HCT116 (cell line): ENCODE results near the gene SLC22A4. TPM values are rescaled to one million over a fixed set of nuclear protein-coding genes. Genes with fewer than 3 reads are reported as not detected.
A peak's percentile ranks its signal among the peaks of the same experiment; 100 is the strongest.

Experiments
- ATAC-seq: fragments of 200-7000 bp; cut with Tn5 transposase; 2 replicates; pipeline ENCODE4 v1.9.1; 2020; ENCODE audit warnings: mild to moderate bottlenecking, moderate library complexity
- BruUV-seq: library from RNA; stranded (reverse); fragments of 400-500 nt; replicated peaks from 2 replicates; lab custom pipeline; 2021; lab: Mats Ljungman, UMichigan
- CTCF ChIA-PET: fragments of 300-600 bp; sonication (Branson Sonifier 250); formaldehyde crosslinking; loops from one replicate; lab custom pipeline; 2021; ENCODE audit warnings: antibody characterized with exemption; lab: Charles Lee
- POLR2A ChIA-PET: fragments of 300-600, 350-600 bp; sonication (Branson Sonifier 250); formaldehyde crosslinking; loops from one replicate; lab custom pipeline; 2021; ENCODE audit warnings: antibody characterized with exemption; lab: Charles Lee
- RAD21 ChIA-PET, 2 experiments: fragments of 300-600 bp; sonication (Branson Sonifier 250); formaldehyde crosslinking; loops; one replicate each; lab custom pipeline; 2023; ENCODE audit warnings: low total read pairs in 2 of 2; ENCODE audit not compliant: uncharacterized antibody in 2 of 2, unreplicated experiment in 2 of 2, low non-redundant PET in 1 of 2; lab: Charles Lee
- DNase-seq: peaks from one replicate; pipeline ENCODE4 v3.0.0-alpha.2; 2010; ENCODE audit warnings: low read depth, low spot score
- H2AFZ ChIP-seq: fragments of 200-600 bp; shearing (Covaris generic), sonication (generic); 2 replicates; pipeline ENCODE4 v1.6.1; 2017; ENCODE audit warnings: low read depth, mixed run types, mixed read lengths, antibody characterized with exemption, low read length; ENCODE audit not compliant: poor library complexity, severe bottlenecking
- H3K27ac ChIP-seq: 2 replicates; pipeline ENCODE4 v1.5.1; 2012; ENCODE audit warnings: low read depth, low read length
- H3K27me3 ChIP-seq: fragments of 200-600 bp; sonication (generic); 2 replicates; pipeline ENCODE4 v1.6.1; 2016; ENCODE audit warnings: mixed run types, low read length, mixed read lengths; ENCODE audit not compliant: insufficient read depth
- H3K36me3 ChIP-seq, 2 experiments: fragments of 200-500 bp in 1 of 2; fragments of 200-600 bp in 1 of 2; sonication (Bioruptor generic) in 1 of 2; sonication (generic) in 1 of 2; 2 replicates each; pipeline versions ENCODE4 v1.5.1 to v1.6.1; 2014 to 2016; ENCODE audit warnings: low read length in 2 of 2, inconsistent platforms in 1 of 2, mixed read lengths in 1 of 2, mixed run types in 1 of 2; ENCODE audit not compliant: insufficient read depth in 2 of 2, control insufficient read depth in 1 of 2
- H3K4me1 ChIP-seq, 2 experiments: fragments of 200-600 bp in 1 of 2; sonication (generic) in 1 of 2; 2 replicates each; pipeline versions ENCODE4 v1.5.1 to v1.6.1; 2012 to 2017; ENCODE audit warnings: low read length in 2 of 2, inconsistent platforms in 1 of 2, mild to moderate bottlenecking in 1 of 2, mixed read lengths in 1 of 2, mixed run types in 1 of 2, moderate library complexity in 1 of 2; ENCODE audit not compliant: insufficient read depth in 2 of 2, control insufficient read depth in 1 of 2
- H3K4me2 ChIP-seq: fragments of 200-600 bp; sonication (generic); 2 replicates; pipeline ENCODE4 v1.6.1; 2017; ENCODE audit warnings: mixed run types, low read length, mixed read lengths
- H3K4me3 ChIP-seq, 2 experiments: fragments of 200-600 bp in 1 of 2; sonication (generic) in 1 of 2; replicated peaks in 1 of 2; 2 replicates each; pipeline ENCODE4 v1.5.1; 2011 to 2016; ENCODE audit warnings: low read length in 2 of 2, control low read depth in 1 of 2, low read depth in 1 of 2, mild to moderate bottlenecking in 1 of 2, mixed read lengths in 1 of 2, mixed run types in 1 of 2
- H3K79me2 ChIP-seq: fragments of 200-600 bp; sonication (generic); 2 replicates; pipeline ENCODE4 v1.6.1; 2017; ENCODE audit warnings: mild to moderate bottlenecking, mixed run types, low read length, moderate library complexity, mixed read lengths; ENCODE audit not compliant: insufficient read depth
- H3K9ac ChIP-seq: fragments of 200-600 bp; sonication (generic); 2 replicates; pipeline ENCODE4 v1.6.1; 2016; ENCODE audit warnings: low read length, mixed read lengths
- H3K9me2 ChIP-seq: fragments of 200-600 bp; sonication (generic), shearing (Covaris generic); 2 replicates; pipeline ENCODE4 v1.6.1; 2017; ENCODE audit warnings: mixed run types, mild to moderate bottlenecking, moderate library complexity; ENCODE audit not compliant: insufficient read depth
- H3K9me3 ChIP-seq, 2 experiments: fragments of 200-500 bp in 1 of 2; fragments of 200-600 bp in 1 of 2; sonication (Bioruptor generic) in 1 of 2; sonication (generic) in 1 of 2; 2 replicates each; pipeline ENCODE4 v1.6.1; 2014 to 2017; ENCODE audit warnings: low read length in 2 of 2, mixed read lengths in 2 of 2, inconsistent platforms in 1 of 2, low read depth in 1 of 2, mild to moderate bottlenecking in 1 of 2, mixed run types in 1 of 2, moderate library complexity in 1 of 2; ENCODE audit not compliant: control insufficient read depth in 1 of 2, insufficient read depth in 1 of 2
- H4K20me1 ChIP-seq: fragments of 200-600 bp; sonication (generic), shearing (Covaris generic); 2 replicates; pipeline ENCODE4 v1.6.1; 2017; ENCODE audit warnings: mixed run types, mild to moderate bottlenecking, moderate library complexity; ENCODE audit not compliant: insufficient read depth
- CBX3 ChIP-seq: IDR thresholded peaks from 2 replicates; pipeline ENCODE4 v1.6.1; 2012; ENCODE audit warnings: low read depth
- CTCF ChIP-seq, 3 experiments: fragments of 200-600 bp in 1 of 3; sonication (generic) in 1 of 3; IDR thresholded peaks in 2 of 3; conservative IDR thresholded peaks in 1 of 3; 2 replicates each; pipeline ENCODE4 v1.5.1; 2012 to 2017; ENCODE audit warnings: low read depth in 2 of 3, low read length in 2 of 3, antibody characterized with exemption in 1 of 3, borderline replicate concordance in 1 of 3, control low read depth in 1 of 3, mild to moderate bottlenecking in 1 of 3, mixed read lengths in 1 of 3, mixed run types in 1 of 3, moderate library complexity in 1 of 3; ENCODE audit not compliant: insufficient read depth in 1 of 3
- EGR1 ChIP-seq: IDR thresholded peaks from 2 replicates; pipeline ENCODE4 v1.6.1; 2012; ENCODE audit warnings: low read depth
- ELF1 ChIP-seq: IDR thresholded peaks from 2 replicates; pipeline ENCODE4 v1.6.1; 2012; ENCODE audit warnings: low read depth, borderline replicate concordance
- EZH2 ChIP-seq: fragments of 200-600 bp; sonication (generic); IDR thresholded peaks from 2 replicates; pipeline ENCODE4 v1.6.1; 2017; ENCODE audit warnings: antibody characterized with exemption, mixed run types
- EZH2phosphoT487 ChIP-seq: fragments of 200-600 bp; IDR thresholded peaks from 2 replicates; pipeline ENCODE4 v1.6.1; 2018; ENCODE audit warnings: antibody characterized with exemption, borderline replicate concordance
- FOSL1 ChIP-seq: IDR thresholded peaks from 2 replicates; pipeline ENCODE4 v1.6.1; 2012; ENCODE audit warnings: low read depth
- JUND ChIP-seq: IDR thresholded peaks from 2 replicates; pipeline ENCODE4 v1.6.1; 2012
- MAX ChIP-seq: IDR thresholded peaks from 2 replicates; pipeline ENCODE4 v1.6.1; 2012
- POLR2A ChIP-seq: IDR thresholded peaks from 2 replicates; pipeline ENCODE4 v1.7.0; 2011; ENCODE audit warnings: borderline replicate concordance; ENCODE audit not compliant: insufficient read depth, insufficient read length; ENCODE audit errors: extremely low read depth
- REST ChIP-seq: IDR thresholded peaks from 2 replicates; pipeline ENCODE4 v1.6.1; 2012; ENCODE audit warnings: low read depth
- SIN3A ChIP-seq: IDR thresholded peaks from 2 replicates; pipeline ENCODE4 v1.6.1; 2012; ENCODE audit warnings: low read depth
- SP1 ChIP-seq: IDR thresholded peaks from 2 replicates; pipeline ENCODE4 v1.6.1; 2012; ENCODE audit warnings: low read depth
- SRF ChIP-seq: IDR thresholded peaks from 2 replicates; pipeline ENCODE4 v1.6.1; 2012; ENCODE audit warnings: low read depth
- TCF7L2 ChIP-seq: IDR thresholded peaks from 2 replicates; pipeline ENCODE4 v1.7.0; 2011; ENCODE audit warnings: borderline replicate concordance, inconsistent platforms; ENCODE audit not compliant: insufficient read depth, insufficient read length; ENCODE audit errors: extremely low read depth
- YY1 ChIP-seq: IDR thresholded peaks from 2 replicates; pipeline ENCODE4 v1.6.1; 2011; ENCODE audit warnings: low read length, low read depth, moderate library complexity, mild to moderate bottlenecking; ENCODE audit not compliant: insufficient replicate concordance; ENCODE audit errors: extremely low read depth
- ZBTB33 ChIP-seq: IDR thresholded peaks from 2 replicates; pipeline ENCODE4 v1.6.1; 2011; ENCODE audit warnings: mild to moderate bottlenecking, low read length, moderate library complexity; ENCODE audit not compliant: insufficient replicate concordance; ENCODE audit errors: extremely low read depth
- ZFX ChIP-seq: fragments of 450-650 bp; IDR thresholded peaks from 2 replicates; pipeline ENCODE4 v1.6.1; 2017
- ZNF274 ChIP-seq: fragments of 200-500 bp; sonication (Bioruptor generic); IDR thresholded peaks from 2 replicates; pipeline ENCODE4 v1.6.1; 2014; ENCODE audit warnings: mild to moderate bottlenecking, low read depth, low read length, inconsistent platforms
- intact Hi-C: fragments of 100-400 bp; cut with micrococcal nuclease; formaldehyde crosslinking; loops from 2 replicates; pipeline ENCODE4 v1.10.0; 2022
- total RNA-seq: library from RNA; stranded (reverse); gene quantifications from one replicate; pipeline ENCODE4 v1.2.1, GENCODE V29; 2021; ENCODE audit not compliant: unreplicated experiment

The SLC22A4 gene
- total RNA-seq, 1 experiment from 2014 or later = 0.59 TPM

GRCh38 chr5:132389585-132390286 is 95.5 kb downstream of the SLC22A4 start:
- peaks cover 44 to 61% of the 10 kb centered on the region in 2 experiments for H3K4me1 ChIP-seq
- no peaks in the 10 kb centered on the region for H3K79me2 ChIP-seq
- H3K4me2 ChIP-seq = peak overlapping the region; percentile 73
- peak overlapping the region; percentile 80 for H3K27ac ChIP-seq
- peak overlapping the region in 1 of 2 experiments; percentile 33; a peak in 2 of 4 replicates for H3K4me3 ChIP-seq
- intact Hi-C loops = loop anchor here (1.0 to 10.0 kb wide), 4 partner anchors 21 to 855 kb away; no protein-coding TSS in a partner anchor
- peak overlapping the region; percentile 61 for H3K9ac ChIP-seq
- CTCF ChIA-PET = interaction anchor here (1.6 to 3.9 kb wide), 2 partner anchors 107 to 111 kb away, joined by 5 to 24 read pairs; no protein-coding TSS in a partner anchor
- no peaks in the 10 kb centered on the region for H4K20me1 ChIP-seq
- POLR2A ChIA-PET = interaction anchor here (0.7 to 1.2 kb wide), 3 partner anchors 98 to 348 kb away, joined by 3 to 5 read pairs (median 3); partner anchors contain the start of genes IRF1 and KIF3A
- no peaks in the 10 kb centered on the region for H3K9me2 ChIP-seq
- ATAC-seq (peak; percentile 82), DNase-seq (peak; percentile 99)
- H2AFZ ChIP-seq = no peak overlapping the region
- BruUV-seq = no TSS peak
- peaks cover 0 to 15% of the 10 kb centered on the region in 2 experiments; a peak in 2 of 4 replicates for H3K36me3 ChIP-seq
- no peaks in the 10 kb centered on the region for H3K9me3 ChIP-seq
- RAD21 ChIA-PET = interaction anchor here (1.0 to 1.5 kb wide), 2 partner anchors 106 to 107 kb away, joined by 4 read pairs; no protein-coding TSS in a partner anchor
- no peaks in the 10 kb centered on the region for H3K27me3 ChIP-seq
- no peak for TF ChIP-seq REST
- no peak for TF ChIP-seq SRF
- TF ChIP-seq CBX3 = no peak
- no peak for TF ChIP-seq SIN3A
- no peak for TF ChIP-seq ELF1
- no peak for TF ChIP-seq CTCF (IDR thresholded peaks at IDR 0.05 in 2 of 3, conservative IDR thresholded peaks at IDR 0.05 in 1 of 3; ENCODE audit: borderline replicate concordance in 1 of 3, insufficient read depth in 1 of 3, low read depth in 2 of 3, low read length in 2 of 3)
- TF ChIP-seq ZFX = no peak
- TF ChIP-seq EZH2phosphoT487 = no peak
- TF ChIP-seq TCF7L2 = peak; percentile 87
- no peak for TF ChIP-seq EGR1
- no peak for TF ChIP-seq ZNF274
- TF ChIP-seq POLR2A = no peak
- no peak for TF ChIP-seq JUND
- TF ChIP-seq MAX = no peak
- TF ChIP-seq EZH2 = no peak
- TF ChIP-seq ZBTB33 = no peak
- TF ChIP-seq YY1 = peak; percentile 75
- no peak for TF ChIP-seq FOSL1
- no peak for TF ChIP-seq SP1
